ENCODE results near the gene GCSH. TPM values are rescaled to one million over a fixed set of nuclear protein-coding genes. Genes with fewer than 3 reads are reported as not detected.

Gene GCSH
- total and polyA plus RNA-seq, 10 of the 15 experiments (the other 5 are each of a cell fraction or from before 2014, with no cell fraction given): 14.7 to 108 (median 39.3) TPM

DNA sequence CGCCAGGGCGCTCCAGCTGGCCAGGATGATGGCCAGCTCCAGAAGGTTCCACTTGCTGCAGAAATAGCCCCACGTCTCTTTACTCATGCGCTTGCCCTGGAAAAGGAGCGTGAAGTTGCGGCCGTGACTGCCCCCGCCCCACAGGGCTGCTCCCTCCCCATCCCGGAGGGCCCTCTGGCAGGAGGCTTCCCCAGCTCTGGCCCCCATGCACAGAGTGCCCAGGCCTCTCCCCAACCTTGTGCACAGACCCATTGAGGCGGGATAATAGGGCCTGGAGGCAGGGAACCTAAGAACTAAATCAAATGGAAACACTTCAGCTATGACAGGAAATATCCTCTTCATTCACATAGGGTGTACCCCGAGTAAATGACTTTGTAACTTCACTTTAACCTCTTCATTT lies 21.2 kb upstream of the GCSH start:
- POLR2A ChIA-PET: no interaction called here
- H3K4me1 ChIP-seq (ENCODE audit: control insufficient read depth, insufficient read depth, low read length): no peaks in the 10 kb centered on the region
- H3K9ac ChIP-seq (ENCODE audit: control insufficient read depth, insufficient read depth, low read length): no peak overlapping the region
- H3K36me3 ChIP-seq (ENCODE audit: control insufficient read depth in 2 of 2, insufficient read depth in 2 of 2, low read length in 1 of 2): no peaks in the 10 kb centered on the region
- FAIRE-seq (no peak), ATAC-seq (no peak), DNase-seq (ENCODE audit: low read depth, low spot score) (no peak)
- CTCF ChIA-PET: no interaction called here
- no peak overlapping the region for H2AFZ ChIP-seq (ENCODE audit: control insufficient read depth, low read depth, low read length)
- H3K79me2 ChIP-seq (ENCODE audit: control insufficient read depth, insufficient read depth, low read length): no peaks in the 10 kb centered on the region
- 34% methylated on average over 11 of the region's 11 CpGs for WGBS (ENCODE audit: insufficient coverage, insufficient replicate concordance, low lambda C conversion rate, missing lambda C conversion rate)
- no peak overlapping the region for H3K4me2 ChIP-seq (ENCODE audit: control insufficient read depth, insufficient read depth)
- in situ Hi-C loops (cut with MboI): no loop called here
- no peaks in the 10 kb centered on the region for H3K9me3 ChIP-seq (replicated peaks; ENCODE audit: control insufficient read depth, insufficient read depth, low read length)
- no peaks in the 10 kb centered on the region for H4K20me1 ChIP-seq (ENCODE audit: control insufficient read depth, insufficient read depth)
- intact Hi-C loops (cut with micrococcal nuclease; ENCODE audit: unreplicated experiment): no loop called here
- SMC1A ChIA-PET (ENCODE audit: uncharacterized antibody, unreplicated experiment): no interaction called here
- no peaks in the 10 kb centered on the region; a peak in 1 of 4 replicates for H3K27me3 ChIP-seq (replicated peaks in 1 of 2; ENCODE audit: control insufficient read depth in 2 of 2, insufficient read depth in 2 of 2, low read length in 1 of 2)
- TF ChIP-seq RFX5 (IDR thresholded peaks at IDR 0.05; ENCODE audit: low read depth, low read length) (no peak), RCOR1 (conservative IDR thresholded peaks at IDR 0.05; ENCODE audit: low read depth, low read length) (no peak), MYC (IDR thresholded peaks at IDR 0.05; ENCODE audit: insufficient read depth, insufficient read length, insufficient replicate concordance, low read length, severe bottlenecking) (no peak), SIX5 (IDR thresholded peaks at IDR 0.05; ENCODE audit: low read depth, low read length, severe bottlenecking) (no peak), ZNF207 (IDR thresholded peaks at IDR 0.05; ENCODE audit: borderline replicate concordance) (no peak), RAD51 (IDR thresholded peaks at IDR 0.05) (no peak), TCF3 (IDR thresholded peaks at IDR 0.05; ENCODE audit: borderline replicate concordance, insufficient read depth, low read depth, low read length) (no peak), TCF12 (IDR thresholded peaks at IDR 0.05; ENCODE audit: low read depth, low read length) (no peak), GABPA (IDR thresholded peaks at IDR 0.05; ENCODE audit: low read depth) (no peak)
- TF ChIP-seq, protein P1, sequence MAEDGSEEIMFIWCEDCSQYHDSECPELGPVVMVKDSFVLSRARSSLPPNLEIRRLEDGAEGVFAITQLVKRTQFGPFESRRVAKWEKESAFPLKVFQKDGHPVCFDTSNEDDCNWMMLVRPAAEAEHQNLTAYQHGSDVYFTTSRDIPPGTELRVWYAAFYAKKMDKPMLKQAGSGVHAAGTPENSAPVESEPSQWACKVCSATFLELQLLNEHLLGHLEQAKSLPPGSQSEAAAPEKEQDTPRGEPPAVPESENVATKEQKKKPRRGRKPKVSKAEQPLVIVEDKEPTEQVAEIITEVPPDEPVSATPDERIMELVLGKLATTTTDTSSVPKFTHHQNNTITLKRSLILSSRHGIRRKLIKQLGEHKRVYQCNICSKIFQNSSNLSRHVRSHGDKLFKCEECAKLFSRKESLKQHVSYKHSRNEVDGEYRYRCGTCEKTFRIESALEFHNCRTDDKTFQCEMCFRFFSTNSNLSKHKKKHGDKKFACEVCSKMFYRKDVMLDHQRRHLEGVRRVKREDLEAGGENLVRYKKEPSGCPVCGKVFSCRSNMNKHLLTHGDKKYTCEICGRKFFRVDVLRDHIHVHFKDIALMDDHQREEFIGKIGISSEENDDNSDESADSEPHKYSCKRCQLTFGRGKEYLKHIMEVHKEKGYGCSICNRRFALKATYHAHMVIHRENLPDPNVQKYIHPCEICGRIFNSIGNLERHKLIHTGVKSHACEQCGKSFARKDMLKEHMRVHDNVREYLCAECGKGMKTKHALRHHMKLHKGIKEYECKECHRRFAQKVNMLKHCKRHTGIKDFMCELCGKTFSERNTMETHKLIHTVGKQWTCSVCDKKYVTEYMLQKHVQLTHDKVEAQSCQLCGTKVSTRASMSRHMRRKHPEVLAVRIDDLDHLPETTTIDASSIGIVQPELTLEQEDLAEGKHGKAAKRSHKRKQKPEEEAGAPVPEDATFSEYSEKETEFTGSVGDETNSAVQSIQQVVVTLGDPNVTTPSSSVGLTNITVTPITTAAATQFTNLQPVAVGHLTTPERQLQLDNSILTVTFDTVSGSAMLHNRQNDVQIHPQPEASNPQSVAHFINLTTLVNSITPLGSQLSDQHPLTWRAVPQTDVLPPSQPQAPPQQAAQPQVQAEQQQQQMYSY (CRISPR knock-in tag; IDR thresholded peaks at IDR 0.05): no peak
- TF ChIP-seq, protein P2, sequence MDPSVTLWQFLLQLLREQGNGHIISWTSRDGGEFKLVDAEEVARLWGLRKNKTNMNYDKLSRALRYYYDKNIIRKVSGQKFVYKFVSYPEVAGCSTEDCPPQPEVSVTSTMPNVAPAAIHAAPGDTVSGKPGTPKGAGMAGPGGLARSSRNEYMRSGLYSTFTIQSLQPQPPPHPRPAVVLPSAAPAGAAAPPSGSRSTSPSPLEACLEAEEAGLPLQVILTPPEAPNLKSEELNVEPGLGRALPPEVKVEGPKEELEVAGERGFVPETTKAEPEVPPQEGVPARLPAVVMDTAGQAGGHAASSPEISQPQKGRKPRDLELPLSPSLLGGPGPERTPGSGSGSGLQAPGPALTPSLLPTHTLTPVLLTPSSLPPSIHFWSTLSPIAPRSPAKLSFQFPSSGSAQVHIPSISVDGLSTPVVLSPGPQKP (IDR thresholded peaks at IDR 0.05; ENCODE audit: low read depth, low read length): no peak
- TF ChIP-seq, protein P3, sequence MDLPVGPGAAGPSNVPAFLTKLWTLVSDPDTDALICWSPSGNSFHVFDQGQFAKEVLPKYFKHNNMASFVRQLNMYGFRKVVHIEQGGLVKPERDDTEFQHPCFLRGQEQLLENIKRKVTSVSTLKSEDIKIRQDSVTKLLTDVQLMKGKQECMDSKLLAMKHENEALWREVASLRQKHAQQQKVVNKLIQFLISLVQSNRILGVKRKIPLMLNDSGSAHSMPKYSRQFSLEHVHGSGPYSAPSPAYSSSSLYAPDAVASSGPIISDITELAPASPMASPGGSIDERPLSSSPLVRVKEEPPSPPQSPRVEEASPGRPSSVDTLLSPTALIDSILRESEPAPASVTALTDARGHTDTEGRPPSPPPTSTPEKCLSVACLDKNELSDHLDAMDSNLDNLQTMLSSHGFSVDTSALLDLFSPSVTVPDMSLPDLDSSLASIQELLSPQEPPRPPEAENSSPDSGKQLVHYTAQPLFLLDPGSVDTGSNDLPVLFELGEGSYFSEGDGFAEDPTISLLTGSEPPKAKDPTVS (IDR thresholded peaks at IDR 0.05; ENCODE audit: low read depth, low read length): no peak
- TF ChIP-seq, protein P4, sequence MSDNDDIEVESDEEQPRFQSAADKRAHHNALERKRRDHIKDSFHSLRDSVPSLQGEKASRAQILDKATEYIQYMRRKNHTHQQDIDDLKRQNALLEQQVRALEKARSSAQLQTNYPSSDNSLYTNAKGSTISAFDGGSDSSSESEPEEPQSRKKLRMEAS (IDR thresholded peaks at IDR 0.05; ENCODE audit: low read depth, low read length): no peak
- TF ChIP-seq, protein P5, sequence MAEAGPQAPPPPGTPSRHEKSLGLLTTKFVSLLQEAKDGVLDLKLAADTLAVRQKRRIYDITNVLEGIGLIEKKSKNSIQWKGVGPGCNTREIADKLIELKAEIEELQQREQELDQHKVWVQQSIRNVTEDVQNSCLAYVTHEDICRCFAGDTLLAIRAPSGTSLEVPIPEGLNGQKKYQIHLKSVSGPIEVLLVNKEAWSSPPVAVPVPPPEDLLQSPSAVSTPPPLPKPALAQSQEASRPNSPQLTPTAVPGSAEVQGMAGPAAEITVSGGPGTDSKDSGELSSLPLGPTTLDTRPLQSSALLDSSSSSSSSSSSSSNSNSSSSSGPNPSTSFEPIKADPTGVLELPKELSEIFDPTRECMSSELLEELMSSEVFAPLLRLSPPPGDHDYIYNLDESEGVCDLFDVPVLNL (IDR thresholded peaks at IDR 0.05; ENCODE audit: low read depth, low read length): no peak
- no TSS peak for BruUV-seq (replicated peaks)
- RAD21 ChIA-PET (ENCODE audit: unreplicated experiment): no interaction called here
- no peak overlapping the region for H3K4me3 ChIP-seq
- no peak overlapping the region for H3K27ac ChIP-seq (ENCODE audit: control insufficient read depth, insufficient read depth)
